Activated CD8-positive, alpha-beta T cell treated with anti-CD3 and anti-CD28 coated beads for 36 hours (primary cell): ENCODE results near the gene SUMF2. TPM values are rescaled to one million over a fixed set of nuclear protein-coding genes. Genes with fewer than 3 reads are reported as not detected.
"Not testable (repeated sequence)": the region's sequence is repeated elsewhere in the genome, so short reads cannot be mapped to it uniquely, and the experiment has no call there.

Experiments used
- ATAC-seq: fragments of 200-7000 bp; cut with Tn5 transposase; one replicate; pipeline ENCODE4 v1.10.0; 2021; ENCODE audit warnings: mild to moderate bottlenecking, moderate library complexity
- CTCF ChIA-PET: fragments of 350-600 bp; sonication (Branson Sonifier 250); formaldehyde crosslinking; loops from one replicate; lab custom pipeline; 2021; ENCODE audit warnings: antibody characterized with exemption; lab: Charles Lee
- POLR2A ChIA-PET: fragments of 350-600 bp; sonication (Branson Sonifier 250); formaldehyde crosslinking; loops from one replicate; lab custom pipeline; 2021; ENCODE audit warnings: antibody characterized with exemption; lab: Charles Lee
- DNase-seq: peaks from one replicate; pipeline ENCODE4 v3.0.0-alpha.2; 2020
- H3K27ac Mint-ChIP-seq: one replicate; pipeline ENCODE4 v1.8.0; 2021; ENCODE audit warnings: mild to moderate bottlenecking, mixed read lengths
- H3K27me3 Mint-ChIP-seq: one replicate; pipeline ENCODE4 v1.8.0; 2021; ENCODE audit warnings: mixed read lengths
- H3K36me3 Mint-ChIP-seq: one replicate; pipeline ENCODE4 v1.8.0; 2021; ENCODE audit warnings: low read depth, mixed read lengths
- H3K4me1 Mint-ChIP-seq: one replicate; pipeline ENCODE4 v1.8.0; 2021; ENCODE audit warnings: low read depth, mixed read lengths
- H3K4me3 Mint-ChIP-seq: one replicate; pipeline ENCODE4 v1.8.0; 2021; ENCODE audit warnings: mild to moderate bottlenecking, moderate library complexity, mixed read lengths
- H3K9me3 Mint-ChIP-seq: one replicate; pipeline ENCODE4 v1.8.0; 2021; ENCODE audit warnings: mixed read lengths
- intact Hi-C: fragments of 100-400 bp; cut with micrococcal nuclease; formaldehyde crosslinking; loops from one replicate; pipeline ENCODE4 v1.10.0; 2022
- total RNA-seq, 2 experiments: library from RNA; stranded (reverse); gene quantifications; one replicate each; pipeline ENCODE4 v1.2.3, GENCODE V29; 2021
- TF ChIP-seq, protein P1 (sequence below): fragments of 200-600 bp; IDR thresholded peaks from one replicate; pipeline ENCODE4 v1.8.0; 2022; ENCODE audit warnings: antibody characterized with exemption, mild to moderate bottlenecking

SUMF2 gene
- total RNA-seq, 2 experiments from 2014 or later = 140 to 141 TPM

DNA sequence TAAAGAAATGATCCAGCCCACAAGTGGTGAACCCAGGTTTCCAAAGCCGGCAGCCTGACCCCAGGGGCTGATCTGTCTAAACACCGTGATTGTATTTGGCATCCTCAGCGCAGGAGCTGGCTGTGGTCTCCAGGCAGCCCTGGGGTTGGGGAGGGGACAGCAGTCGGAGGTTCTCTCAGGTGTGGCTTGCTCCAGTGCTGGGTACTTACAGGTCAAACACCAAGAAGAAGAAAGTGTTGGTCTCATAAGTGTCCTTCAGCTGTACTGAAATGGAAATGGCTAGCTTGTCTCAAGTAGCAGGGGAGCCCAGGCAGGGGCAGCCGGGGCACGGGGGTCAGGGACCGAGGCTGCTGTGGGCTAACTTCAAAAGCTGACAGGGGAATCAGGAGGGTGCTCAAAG lies 22.7 kb downstream of the SUMF2 start:
- H3K36me3 Mint-ChIP-seq = peaks cover 11% of the 10 kb centered on the region
- POLR2A ChIA-PET = interaction anchor here (1.0 to 2.2 kb wide), 2 partner anchors 9 to 20 kb away, joined by 3 to 7 read pairs; no protein-coding TSS in a partner anchor
- intact Hi-C loops = no loop called here

DNA sequence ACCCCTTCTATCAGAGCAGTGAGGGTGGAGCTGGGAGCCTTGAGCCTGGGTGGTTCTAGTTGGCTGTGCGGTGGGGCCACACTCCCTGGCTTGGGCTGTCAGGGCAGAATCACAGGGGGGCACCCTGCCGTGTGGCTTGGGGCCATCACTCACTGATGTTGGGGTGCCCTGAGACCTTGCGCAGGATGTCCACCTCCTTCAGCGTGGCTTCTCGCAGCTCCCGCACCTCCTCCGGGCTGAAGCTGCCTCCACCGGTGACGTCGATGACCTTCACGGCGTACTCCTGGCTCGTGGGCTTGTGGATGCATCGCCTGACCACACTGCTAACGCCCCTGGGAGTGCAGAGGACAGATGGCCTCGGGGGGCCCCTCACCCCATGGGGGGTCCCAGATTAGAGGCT lies 23.4 kb downstream of the SUMF2 start:
- POLR2A ChIA-PET = interaction anchor here (0.8 to 2.2 kb wide), 4 partner anchors 9 to 21 kb away, joined by 3 to 7 read pairs (median 3); no protein-coding TSS in a partner anchor
- H3K36me3 Mint-ChIP-seq = peaks cover 9% of the 10 kb centered on the region

More for the DNA sequence above, 22.7 kb downstream of the SUMF2 start:
- Mint-ChIP-seq H3K9me3 (no peaks in the 10 kb centered on the region), H3K4me1 (no peaks in the 10 kb centered on the region), H3K27ac (no peak overlapping the region), H3K4me3 (no peak overlapping the region), H3K27me3 (no peaks in the 10 kb centered on the region)
- ATAC-seq (no peak), DNase-seq (no peak)
- CTCF ChIA-PET = interaction anchor here (1.0 kb wide), 1 partner anchor 13 kb away, joined by 5 read pairs; no protein-coding TSS in a partner anchor
- TF ChIP-seq, protein P1, sequence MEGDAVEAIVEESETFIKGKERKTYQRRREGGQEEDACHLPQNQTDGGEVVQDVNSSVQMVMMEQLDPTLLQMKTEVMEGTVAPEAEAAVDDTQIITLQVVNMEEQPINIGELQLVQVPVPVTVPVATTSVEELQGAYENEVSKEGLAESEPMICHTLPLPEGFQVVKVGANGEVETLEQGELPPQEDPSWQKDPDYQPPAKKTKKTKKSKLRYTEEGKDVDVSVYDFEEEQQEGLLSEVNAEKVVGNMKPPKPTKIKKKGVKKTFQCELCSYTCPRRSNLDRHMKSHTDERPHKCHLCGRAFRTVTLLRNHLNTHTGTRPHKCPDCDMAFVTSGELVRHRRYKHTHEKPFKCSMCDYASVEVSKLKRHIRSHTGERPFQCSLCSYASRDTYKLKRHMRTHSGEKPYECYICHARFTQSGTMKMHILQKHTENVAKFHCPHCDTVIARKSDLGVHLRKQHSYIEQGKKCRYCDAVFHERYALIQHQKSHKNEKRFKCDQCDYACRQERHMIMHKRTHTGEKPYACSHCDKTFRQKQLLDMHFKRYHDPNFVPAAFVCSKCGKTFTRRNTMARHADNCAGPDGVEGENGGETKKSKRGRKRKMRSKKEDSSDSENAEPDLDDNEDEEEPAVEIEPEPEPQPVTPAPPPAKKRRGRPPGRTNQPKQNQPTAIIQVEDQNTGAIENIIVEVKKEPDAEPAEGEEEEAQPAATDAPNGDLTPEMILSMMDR = no peak

DNA sequence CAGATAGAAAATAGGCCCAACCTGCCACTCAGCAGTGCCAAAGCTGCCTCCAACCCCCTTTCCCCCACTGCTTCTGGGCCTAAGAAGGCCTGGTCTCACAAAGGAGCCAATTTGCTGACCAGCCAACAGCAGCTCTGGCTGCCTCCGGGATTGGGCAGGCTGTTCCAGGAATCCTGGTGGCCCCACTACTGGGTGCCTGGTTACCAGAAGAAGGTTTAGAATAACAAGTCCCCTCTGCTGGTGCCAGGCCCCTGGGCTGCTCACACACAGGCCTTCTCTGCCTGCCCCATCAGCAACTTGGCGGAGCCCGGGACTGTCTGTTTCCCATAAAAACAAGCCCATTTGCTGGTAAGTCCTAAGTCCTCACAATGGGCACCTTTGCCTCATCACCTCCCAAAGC lies 27.5 kb downstream of the SUMF2 start:
- H3K4me1 Mint-ChIP-seq = no peaks in the 10 kb centered on the region
- intact Hi-C loops = no loop called here
- no peaks in the 10 kb centered on the region for H3K27me3 Mint-ChIP-seq
- H3K36me3 Mint-ChIP-seq = peaks cover 8% of the 10 kb centered on the region
- no peak overlapping the region for H3K4me3 Mint-ChIP-seq
- no peak overlapping the region for H3K27ac Mint-ChIP-seq
- H3K9me3 Mint-ChIP-seq = no peaks in the 10 kb centered on the region
- ATAC-seq (no peak), DNase-seq (no peak)
- CTCF ChIA-PET = interaction anchor here (1.0 kb wide), 1 partner anchor 17 kb away, joined by 6 read pairs; no protein-coding TSS in a partner anchor
- TF ChIP-seq, protein P1 = no peak
- POLR2A ChIA-PET = interaction anchor here (0.9 to 1.7 kb wide), 4 partner anchors 8 to 27 kb away, joined by 3 to 6 read pairs (median 4); partner anchors contain the start of gene SUMF2

More for the DNA sequence above, 23.4 kb downstream of the SUMF2 start:
- CTCF ChIA-PET = no interaction called here
- intact Hi-C loops = no loop called here
- Mint-ChIP-seq H3K27ac (no peak overlapping the region), H3K27me3 (no peaks in the 10 kb centered on the region), H3K4me3 (no peak overlapping the region), H3K4me1 (no peaks in the 10 kb centered on the region), H3K9me3 (no peaks in the 10 kb centered on the region)
- DNase-seq (no peak), ATAC-seq (no peak)
- TF ChIP-seq, protein P1 = no peak

DNA sequence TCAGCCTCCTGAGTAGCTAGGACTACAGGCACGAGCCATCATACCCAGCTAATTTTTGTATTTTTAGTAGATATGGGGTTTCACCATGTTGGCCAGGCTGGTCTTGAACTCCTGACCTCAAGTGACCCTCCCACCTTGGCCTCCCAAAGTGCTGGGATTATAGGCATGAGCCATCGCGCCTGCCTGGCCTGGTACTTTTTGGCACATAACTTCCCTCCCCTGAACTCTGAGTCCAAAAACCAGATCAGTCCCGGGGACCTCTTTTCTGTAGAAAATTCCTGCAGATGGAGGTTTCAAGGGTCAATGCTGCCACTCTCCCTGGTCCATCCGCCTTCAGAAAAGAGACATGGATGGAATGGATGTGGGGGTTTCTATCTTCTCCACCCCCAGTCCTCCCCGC lies 28.3 kb downstream of the SUMF2 start:
- H3K27ac Mint-ChIP-seq, intact Hi-C loops: not testable (repeated sequence)
- POLR2A ChIA-PET = interaction anchor here (0.9 to 1.7 kb wide), 5 partner anchors 9 to 28 kb away, joined by 3 to 6 read pairs (median 3); partner anchors contain the start of gene SUMF2

DNA sequence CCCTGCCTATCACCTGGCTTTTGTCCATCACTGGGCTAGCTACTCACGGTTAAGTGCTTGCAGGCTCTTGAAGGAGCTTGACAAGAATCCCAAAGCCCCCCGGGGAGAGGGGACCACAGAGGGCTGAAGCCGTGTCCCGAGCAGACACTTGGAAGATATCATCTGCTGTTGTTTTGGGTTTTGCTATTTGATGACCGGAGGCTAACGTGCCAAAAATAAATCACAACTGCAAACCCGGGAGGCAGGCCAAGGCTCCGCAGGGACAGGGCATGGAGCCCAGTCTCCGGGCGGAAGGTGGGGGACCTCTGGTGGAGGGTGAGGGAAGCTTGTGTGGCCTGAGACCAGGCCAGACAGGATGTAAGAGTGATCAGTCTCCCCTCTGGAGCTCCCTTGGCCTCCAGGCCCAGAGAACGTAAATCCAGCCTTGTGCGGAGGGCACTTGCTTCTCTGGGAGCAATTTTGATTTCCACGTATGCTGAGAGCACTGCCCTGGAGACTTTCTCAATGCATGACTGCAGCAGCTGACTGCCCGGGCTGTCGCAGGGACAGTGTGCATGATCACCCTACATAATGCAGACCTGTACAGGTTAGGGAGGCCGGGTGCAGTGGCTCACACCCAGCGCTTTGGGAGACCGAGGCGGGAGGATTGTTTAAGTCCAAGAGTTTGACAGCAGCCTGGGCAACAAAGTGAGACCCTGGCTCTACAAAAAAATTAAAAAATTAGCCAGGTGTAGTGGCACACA lies 28.9 kb downstream of the SUMF2 start, which contains the start of gene PHKG1:
PHKG1 (minus strand) TSS at position 164 of the 743 bp plus-strand sequence. CDS start 4,011 bp downstream, outside the sequence.
- Mint-ChIP-seq H3K4me3 (no peak within 1 kb of the TSS), H3K36me3 (peaks cover 11% of the 10 kb centered on the region), H3K9me3 (no peaks in the 10 kb centered on the region), H3K4me1 (no peaks in the 10 kb centered on the region), H3K27me3 (no peaks in the 10 kb centered on the region), H3K27ac (peak within 1 kb of the TSS; percentile 38)
- ChIA-PET POLR2A (interaction anchor here (1.2 to 1.7 kb wide), 3 partner anchors 9 to 27 kb away, joined by 3 to 6 read pairs (median 3); no protein-coding TSS in a partner anchor), CTCF (interaction anchor here (1.6 kb wide), 1 partner anchor 28 kb away, joined by 4 read pairs; no protein-coding TSS in a partner anchor)
- intact Hi-C loops = no loop called here
- TF ChIP-seq, protein P1 = no peak
- ATAC-seq (no peak), DNase-seq (no peak)

More for the DNA sequence above, 28.3 kb downstream of the SUMF2 start:
- ATAC-seq, H3K4me3 Mint-ChIP-seq, DNase-seq, H3K27me3 Mint-ChIP-seq, H3K4me1 Mint-ChIP-seq, H3K36me3 Mint-ChIP-seq, H3K9me3 Mint-ChIP-seq: not testable (repeated sequence)
- CTCF ChIA-PET = interaction anchor here (1.0 to 1.6 kb wide), 2 partner anchors 18 to 27 kb away, joined by 4 to 6 read pairs; no protein-coding TSS in a partner anchor
